ENCODE measurements around the gene PSMC5.

GRCh38 chr17:63831505-63831904 is 4.3 kb downstream of the PSMC5 start:
- no peak for TF ChIP-seq CTCF (IDR thresholded peaks at IDR 0.05)
- TF ChIP-seq EP300 (IDR thresholded peaks at IDR 0.05): no peak
- TF ChIP-seq POLR2AphosphoS5 (IDR thresholded peaks at IDR 0.05): no peak

Data from sigmoid colon (tissue), 4 donors.